Activated CD4-positive, alpha-beta T cell treated with anti-CD3 and anti-CD28 coated beads for 1 hour (primary cell): Measurements from ENCODE around the gene C9orf85.

Source experiments
- DNase-seq: peaks from one replicate; pipeline ENCODE4 v3.0.0-alpha.2; 2020

The C9orf85 gene

GRCh38 chr9:72022841-72023240 lies 111.4 kb downstream of the C9orf85 start:
- DNase-seq = no peak
